Measurements from ENCODE around the gene MRPL18.
A peak's percentile ranks its signal among the peaks of the same experiment; 100 is the strongest.
"Not testable (repeated sequence)": the region's sequence is repeated elsewhere in the genome, so short reads cannot be mapped to it uniquely, and the experiment has no call there.

Gene MRPL18

GRCh38 chr6:159800141-159800865, 10.0 kb downstream of the MRPL18 start, which contains the start of gene PNLDC1:
PNLDC1 (plus strand) TSS chr6:159800276; CDS start chr6:159800308, 32 bp downstream.
- Mint-ChIP-seq H3K4me1 (peaks cover 11% of the 10 kb centered on the region), H3K4me3 (no peak within 1 kb of the TSS), H3K27ac (peak within 1 kb of the TSS in 1 of 2 donors; percentile 3), H3K9me3 (no peaks in the 10 kb centered on the region), H3K27me3 (no peaks in the 10 kb centered on the region)
- ATAC-seq (peak; percentile 60), DNase-seq (no peak)

GRCh38 chr6:159801935-159802334, 11.7 kb downstream of the MRPL18 start:
- H3K4me1 Mint-ChIP-seq = no peaks in the 10 kb centered on the region
- ATAC-seq (no peak), DNase-seq (no peak)
- no peaks in the 10 kb centered on the region for H3K27me3 Mint-ChIP-seq
- H3K4me3 Mint-ChIP-seq = no peak overlapping the region
- H3K9me3 Mint-ChIP-seq = no peaks in the 10 kb centered on the region
- H3K27ac Mint-ChIP-seq = no peak overlapping the region

- no peaks in the 10 kb centered on the region for H3K4me1 Mint-ChIP-seq
- no peak overlapping the region for H3K4me3 Mint-ChIP-seq
- DNase-seq (no peak), ATAC-seq (no peak)
- H3K9me3 Mint-ChIP-seq = no peaks in the 10 kb centered on the region
- no peak overlapping the region for H3K27ac Mint-ChIP-seq
- H3K27me3 Mint-ChIP-seq = no peaks in the 10 kb centered on the region
Observed at GRCh38 chr6:159804504-159804903, 14.2 kb downstream of the MRPL18 start.

GRCh38 chr6:159805440-159806020, 15.3 kb downstream of the MRPL18 start:
- Mint-ChIP-seq H3K4me1 (no peaks in the 10 kb centered on the region), H3K9me3 (no peaks in the 10 kb centered on the region), H3K27me3 (no peaks in the 10 kb centered on the region), H3K4me3 (no peak overlapping the region), H3K27ac (peak overlapping the region in 1 of 2 donors; percentile 12)
- DNase-seq (no peak), ATAC-seq (no peak)

- DNase-seq (no peak), ATAC-seq (no peak)
- Mint-ChIP-seq H3K27me3 (no peaks in the 10 kb centered on the region), H3K4me3 (no peak overlapping the region), H3K9me3 (no peaks in the 10 kb centered on the region), H3K4me1 (no peaks in the 10 kb centered on the region), H3K27ac (no peak overlapping the region)
Observed at GRCh38 chr6:159806021-159806458, 15.8 kb downstream of the MRPL18 start.

GRCh38 chr6:159807150-159807858, 17.0 kb downstream of the MRPL18 start:
- Mint-ChIP-seq H3K27ac (no peak overlapping the region), H3K4me1 (no peaks in the 10 kb centered on the region), H3K27me3 (no peaks in the 10 kb centered on the region), H3K9me3 (no peaks in the 10 kb centered on the region), H3K4me3 (no peak overlapping the region)
- ATAC-seq (no peak), DNase-seq (no peak)

- Mint-ChIP-seq H3K4me3 (no peak overlapping the region), H3K9me3 (no peaks in the 10 kb centered on the region), H3K27me3 (no peaks in the 10 kb centered on the region), H3K27ac (no peak overlapping the region), H3K4me1 (no peaks in the 10 kb centered on the region)
- ATAC-seq (no peak), DNase-seq (no peak)
Observed at GRCh38 chr6:159808647-159809046, 18.4 kb downstream of the MRPL18 start.

GRCh38 chr6:159809149-159809548, 18.9 kb downstream of the MRPL18 start:
- no peaks in the 10 kb centered on the region for H3K27me3 Mint-ChIP-seq
- no peaks in the 10 kb centered on the region for H3K4me1 Mint-ChIP-seq
- no peak for DNase-seq
- no peak overlapping the region for H3K27ac Mint-ChIP-seq
- ATAC-seq = no peak
- H3K9me3 Mint-ChIP-seq = no peaks in the 10 kb centered on the region
- no peak overlapping the region for H3K4me3 Mint-ChIP-seq

GRCh38 chr6:159813781-159814180, 23.5 kb downstream of the MRPL18 start:
- ATAC-seq = no peak
- Mint-ChIP-seq H3K9me3 (no peaks in the 10 kb centered on the region), H3K4me3 (no peak overlapping the region), H3K27ac (no peak overlapping the region), H3K27me3 (no peaks in the 10 kb centered on the region), H3K4me1 (no peaks in the 10 kb centered on the region)
- DNase-seq = no peak

GRCh38 chr6:159815410-159815809, 25.1 kb downstream of the MRPL18 start:
- Mint-ChIP-seq H3K9me3 (no peaks in the 10 kb centered on the region), H3K4me1 (peaks cover 13% of the 10 kb centered on the region), H3K4me3 (no peak overlapping the region), H3K27ac (no peak overlapping the region), H3K27me3 (no peaks in the 10 kb centered on the region)
- DNase-seq = no peak
- no peak for ATAC-seq

GRCh38 chr6:159816775-159817174, 26.5 kb downstream of the MRPL18 start:
- DNase-seq, H3K27ac Mint-ChIP-seq, H3K27me3 Mint-ChIP-seq, H3K9me3 Mint-ChIP-seq, H3K4me3 Mint-ChIP-seq, ATAC-seq: not testable (repeated sequence)
- H3K4me1 Mint-ChIP-seq = peaks cover 22% of the 10 kb centered on the region

- H3K27ac Mint-ChIP-seq = no peak overlapping the region
Observed at GRCh38 chr6:159817951-159818739, 27.9 kb downstream of the MRPL18 start.

GRCh38 chr6:159819098-159819497, 28.8 kb downstream of the MRPL18 start:
- peak overlapping the region; percentile 89 to 91 for H3K27ac Mint-ChIP-seq
- H3K4me1 Mint-ChIP-seq = peaks cover 22% of the 10 kb centered on the region

More at GRCh38 chr6:159817951-159818739, 27.9 kb downstream of the MRPL18 start:
- ATAC-seq (no peak), DNase-seq (no peak)
- no peaks in the 10 kb centered on the region for H3K27me3 Mint-ChIP-seq
- no peaks in the 10 kb centered on the region for H3K9me3 Mint-ChIP-seq
- H3K4me3 Mint-ChIP-seq = no peak overlapping the region
- H3K4me1 Mint-ChIP-seq = peaks cover 22% of the 10 kb centered on the region

GRCh38 chr6:159819932-159820640, 29.8 kb downstream of the MRPL18 start:
- H3K27ac Mint-ChIP-seq = peak overlapping the region; percentile 89 to 91
- no peaks in the 10 kb centered on the region for H3K9me3 Mint-ChIP-seq
- peaks cover 22% of the 10 kb centered on the region for H3K4me1 Mint-ChIP-seq
- H3K27me3 Mint-ChIP-seq = no peaks in the 10 kb centered on the region
- ATAC-seq (peak; percentile 81), DNase-seq (peak; percentile 26 to 42)
- peak overlapping the region; percentile 69 to 79 for H3K4me3 Mint-ChIP-seq

More at GRCh38 chr6:159819098-159819497, 28.8 kb downstream of the MRPL18 start:
- Mint-ChIP-seq H3K9me3 (no peaks in the 10 kb centered on the region), H3K27me3 (no peaks in the 10 kb centered on the region), H3K4me3 (peak overlapping the region; percentile 69 to 79)
- DNase-seq (no peak), ATAC-seq (no peak)

GRCh38 chr6:159821122-159821521, 30.9 kb downstream of the MRPL18 start:
- no peak overlapping the region for H3K4me3 Mint-ChIP-seq

More at GRCh38 chr6:159821122-159821521, 30.9 kb downstream of the MRPL18 start:
- peaks cover 22% of the 10 kb centered on the region for H3K4me1 Mint-ChIP-seq
- H3K9me3 Mint-ChIP-seq = no peaks in the 10 kb centered on the region
- DNase-seq = no peak
- no peak for ATAC-seq
- H3K27ac Mint-ChIP-seq = no peak overlapping the region
- no peaks in the 10 kb centered on the region for H3K27me3 Mint-ChIP-seq

Measured in stimulated activated naive CD8-positive, alpha-beta T cell treated with anti-CD3 and anti-CD28 coated beads, Interleukin-15, amount 100 ng/mL, for 72 hours (primary cell).